Ishikawa (cell line): Measurements from ENCODE around the gene LRRC1.

ENCODE experiments used
- CEBPB ChIP-seq: IDR thresholded peaks from 2 replicates; pipeline ENCODE4 v1.6.1; 2012
- EP300 ChIP-seq: IDR thresholded peaks from 2 replicates; pipeline ENCODE4 v1.6.1; 2012; ENCODE audit warnings: borderline replicate concordance
- REST ChIP-seq: IDR thresholded peaks from 2 replicates; pipeline ENCODE4 v1.6.1; 2012; ENCODE audit warnings: low read depth, mild to moderate bottlenecking
- TAF1 ChIP-seq: IDR thresholded peaks from 2 replicates; pipeline ENCODE4 v1.6.1; 2012; ENCODE audit warnings: low read depth, mild to moderate bottlenecking
- TEAD4 ChIP-seq: IDR thresholded peaks from 2 replicates; pipeline ENCODE4 v1.6.1; 2012
- USF1 ChIP-seq: IDR thresholded peaks from 2 replicates; pipeline ENCODE4 v1.6.1; 2012
- YY1 ChIP-seq: IDR thresholded peaks from 2 replicates; pipeline ENCODE4 v1.6.1; 2012; ENCODE audit warnings: low read depth
- TF ChIP-seq, protein P1 (sequence below): IDR thresholded peaks from 2 replicates; pipeline ENCODE4 v1.6.1; 2012

- no peak for TF ChIP-seq REST
- TF ChIP-seq TAF1, result no peak
- TF ChIP-seq YY1, result no peak
- no peak for TF ChIP-seq TEAD4
- TF ChIP-seq CEBPB, result no peak
- TF ChIP-seq USF1, result no peak
- TF ChIP-seq EP300, result no peak
- TF ChIP-seq, protein P1, sequence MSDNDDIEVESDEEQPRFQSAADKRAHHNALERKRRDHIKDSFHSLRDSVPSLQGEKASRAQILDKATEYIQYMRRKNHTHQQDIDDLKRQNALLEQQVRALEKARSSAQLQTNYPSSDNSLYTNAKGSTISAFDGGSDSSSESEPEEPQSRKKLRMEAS, result no peak
Measured at GRCh38 chr6:53829698-53830221, 35.0 kb downstream of the LRRC1 start.
